Thymus (tissue), 11 donors: ENCODE results near the gene APAF1. TPM values are rescaled to one million over a fixed set of nuclear protein-coding genes. Genes with fewer than 3 reads are reported as not detected.
"Not testable (repeated sequence)": the region's sequence is repeated elsewhere in the genome, so short reads cannot be mapped to it uniquely, and the experiment has no call there.

Source experiments
- DNase-seq, 9 donors: peaks; one replicate each; pipeline ENCODE4 v3.0.0-alpha.2; 2013; ENCODE audit warnings: low spot score in 9 of 9, low read depth in 6 of 9, missing footprints in 1 of 9
- H3K27ac ChIP-seq, 2 donors: one replicate each; pipeline ENCODE4 v1.5.1; 2013; ENCODE audit warnings: control low read depth in 1 of 2, low read depth in 1 of 2, low read length in 1 of 2, mild to moderate bottlenecking in 1 of 2, moderate library complexity in 1 of 2
- H3K27me3 ChIP-seq, 2 donors: one replicate each; pipeline ENCODE4 v1.5.1; 2013; ENCODE audit warnings: low read length in 1 of 2; ENCODE audit not compliant: control insufficient read depth in 2 of 2, insufficient read depth in 1 of 2
- H3K36me3 ChIP-seq, 2 donors: one replicate each; pipeline ENCODE4 v1.5.1; 2013; ENCODE audit warnings: low read length in 1 of 2, mild to moderate bottlenecking in 1 of 2, moderate library complexity in 1 of 2; ENCODE audit not compliant: control insufficient read depth in 2 of 2, insufficient read depth in 2 of 2
- H3K4me1 ChIP-seq, 2 donors: one replicate each; pipeline ENCODE4 v1.5.1; 2013; ENCODE audit warnings: low read length in 2 of 2; ENCODE audit not compliant: control insufficient read depth in 2 of 2, insufficient read depth in 2 of 2
- H3K4me3 ChIP-seq, 2 donors: one replicate each; pipeline ENCODE4 v1.5.1; 2013; ENCODE audit warnings: low read length in 2 of 2, control low read depth in 1 of 2, mild to moderate bottlenecking in 1 of 2
- H3K9me3 ChIP-seq, 2 donors: one replicate each; pipeline ENCODE4 v1.5.1; 2013; ENCODE audit warnings: low read length in 1 of 2, mild to moderate bottlenecking in 1 of 2; ENCODE audit not compliant: control insufficient read depth in 2 of 2, insufficient read depth in 1 of 2
- WGBS: extraction: QIAGEN DNeasy Blood & Tissue Kit; methylation state at CpG from one replicate; pipeline ENCODE4 v1.1.7; 2013; 5-methylcytosine and 5-hydroxymethylcytosine counted together
- polyA plus RNA-seq: library from polyadenylated mRNA; stranded (reverse); fragments of 200-250 nt; gene quantifications from one replicate; pipeline ENCODE4 v1.2.3, GENCODE V29; 2013
- total RNA-seq: library from RNA; stranded (reverse); fragments of 120-200 nt; gene quantifications from one replicate; pipeline ENCODE4 v1.2.4, GENCODE V29; 2013
- donor health status: healthy.

Gene APAF1
- total and polyA plus RNA-seq, 2 donors, result 10.5 to 14.2 TPM

DNA sequence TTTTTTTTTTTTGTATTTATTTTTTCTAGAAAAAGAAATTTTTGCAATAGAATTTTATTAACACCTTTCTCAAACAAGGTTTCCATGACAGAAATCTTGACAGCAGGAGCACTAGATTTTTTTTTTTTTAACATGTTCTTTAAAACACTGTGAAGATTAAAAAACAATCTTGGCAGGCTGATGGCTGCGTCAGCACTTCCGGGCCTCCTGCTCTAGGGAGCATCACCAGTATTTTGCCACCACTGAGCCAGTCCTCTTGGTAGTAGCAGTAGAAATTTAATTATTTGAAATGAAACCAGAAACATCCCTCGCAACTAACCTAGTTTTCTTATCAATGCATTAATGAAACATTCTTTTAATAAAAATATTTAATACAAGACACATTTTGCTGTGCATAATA, 99.6 kb downstream of the APAF1 start:
- no peak overlapping the region for H3K4me3 ChIP-seq
- no peak for DNase-seq
- peaks cover 0 to 4% of the 10 kb centered on the region in 2 donors for H3K4me1 ChIP-seq
- H3K36me3 ChIP-seq, result no peaks in the 10 kb centered on the region
- no peaks in the 10 kb centered on the region for H3K9me3 ChIP-seq
- no peak overlapping the region for H3K27ac ChIP-seq
- peaks cover 13 to 59% of the 10 kb centered on the region in 2 donors for H3K27me3 ChIP-seq
- 95% methylated on average over 3 of the region's 3 CpGs for WGBS

DNA sequence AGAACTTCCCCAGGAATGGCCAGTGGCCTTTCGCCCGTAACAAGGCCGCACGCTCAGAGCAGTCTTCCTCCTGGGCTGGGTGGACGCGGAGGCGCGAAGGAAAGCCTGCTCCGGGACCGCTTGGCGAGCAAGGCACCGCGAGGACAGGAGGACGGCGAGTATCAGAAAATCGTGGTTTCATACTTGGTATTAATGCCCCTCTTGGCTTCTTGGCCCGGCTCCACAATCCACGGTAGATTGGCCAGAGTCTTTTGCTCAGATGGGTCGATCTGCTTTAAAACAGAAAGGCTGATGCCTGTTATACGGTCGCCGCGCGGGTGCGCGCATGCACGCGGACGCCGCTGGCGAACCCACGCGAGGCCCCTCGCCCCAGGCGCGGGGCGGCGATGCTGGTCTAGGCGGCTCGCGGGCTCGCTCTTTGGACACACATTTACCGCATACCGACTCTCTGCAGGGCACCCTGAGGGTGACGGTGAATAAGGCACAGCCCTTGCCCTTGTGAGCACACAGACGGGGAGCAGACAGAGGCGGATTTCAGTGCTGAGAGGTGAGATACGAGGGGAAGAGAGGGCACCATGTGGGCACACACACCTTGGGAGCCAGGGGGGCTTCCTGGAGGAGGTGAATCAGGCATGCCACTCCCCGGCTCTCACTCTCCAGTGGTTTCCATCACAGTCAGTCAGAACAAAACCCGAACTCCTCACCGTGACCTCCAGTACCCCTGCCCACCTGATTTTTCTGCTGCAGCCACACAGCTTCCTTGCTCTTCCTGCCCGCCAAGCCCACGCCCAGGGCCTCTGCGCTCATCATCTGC, 100.7 kb downstream of the APAF1 start:
- Histone ChIP-seq H3K27ac (no peak overlapping the region), H3K4me1 (peaks cover 0 to 4% of the 10 kb centered on the region in 2 donors), H3K27me3 (peaks cover 13 to 60% of the 10 kb centered on the region in 2 donors), H3K4me3 (peak overlapping the region; percentile 25 to 30), H3K36me3 (no peaks in the 10 kb centered on the region), H3K9me3 (no peaks in the 10 kb centered on the region)
- WGBS, result 9% methylated on average over 54 of the region's 54 CpGs
- no peak for DNase-seq

DNA sequence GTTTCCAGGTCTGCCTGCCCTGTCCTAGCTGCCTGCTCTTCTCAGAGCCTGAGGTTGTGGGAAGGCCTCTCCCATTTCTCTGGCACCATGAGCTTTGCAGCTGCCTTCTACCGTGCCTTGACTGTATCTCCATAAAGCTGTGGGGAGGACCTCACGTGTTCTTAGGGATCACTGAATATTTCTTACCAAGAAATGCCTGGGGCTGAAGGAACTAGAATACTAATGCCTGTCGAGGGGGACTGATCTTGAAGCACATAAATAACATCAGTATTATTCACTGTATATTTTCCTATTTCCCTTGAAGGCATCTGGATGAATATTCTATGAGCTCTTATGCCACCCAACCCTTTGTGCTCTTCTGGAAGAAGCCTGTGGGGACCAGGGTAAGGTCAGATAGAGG, 103.4 kb downstream of the APAF1 start:
- H3K9me3 ChIP-seq, result no peaks in the 10 kb centered on the region
- DNase-seq, result no peak
- no peak overlapping the region for H3K27ac ChIP-seq

DNA sequence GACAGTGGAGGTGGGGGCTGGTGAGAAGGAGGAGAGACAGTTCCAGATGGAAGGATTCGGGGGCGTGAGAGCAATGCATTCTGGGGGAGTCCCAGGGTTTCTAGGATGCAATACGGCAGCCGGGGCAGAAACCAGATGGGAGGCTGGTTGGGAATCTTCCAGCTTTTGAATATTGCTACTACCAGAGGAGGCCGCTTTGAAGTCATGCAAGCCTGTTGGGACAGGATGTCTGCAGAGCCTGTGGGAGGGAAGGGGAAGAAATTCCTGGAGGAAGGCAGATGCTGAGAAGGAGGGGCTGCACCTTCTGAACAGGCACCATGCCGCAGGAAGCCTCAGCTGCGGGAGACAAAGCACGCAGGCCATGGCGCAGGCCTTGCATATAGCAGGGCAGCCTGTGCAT, 105.4 kb downstream of the APAF1 start:
- H3K4me3 ChIP-seq, result no peak overlapping the region
- peaks cover 9 to 23% of the 10 kb centered on the region in 2 donors for H3K27me3 ChIP-seq
- H3K9me3 ChIP-seq, result no peaks in the 10 kb centered on the region
- DNase-seq, result peak in 1 of 9 donors; percentile 19
- H3K4me1 ChIP-seq, result peaks cover 0 to 4% of the 10 kb centered on the region in 2 donors
- H3K27ac ChIP-seq, result no peak overlapping the region
- 87% methylated on average over 9 of the region's 9 CpGs for WGBS
- no peaks in the 10 kb centered on the region for H3K36me3 ChIP-seq

More for the DNA sequence above, 103.4 kb downstream of the APAF1 start:
- peaks cover 0 to 4% of the 10 kb centered on the region in 2 donors for H3K4me1 ChIP-seq
- no peak overlapping the region for H3K4me3 ChIP-seq
- WGBS, result 88% methylated on average over 3 of the region's 3 CpGs
- H3K27me3 ChIP-seq, result peaks cover 13 to 38% of the 10 kb centered on the region in 2 donors
- H3K36me3 ChIP-seq, result no peaks in the 10 kb centered on the region

DNA sequence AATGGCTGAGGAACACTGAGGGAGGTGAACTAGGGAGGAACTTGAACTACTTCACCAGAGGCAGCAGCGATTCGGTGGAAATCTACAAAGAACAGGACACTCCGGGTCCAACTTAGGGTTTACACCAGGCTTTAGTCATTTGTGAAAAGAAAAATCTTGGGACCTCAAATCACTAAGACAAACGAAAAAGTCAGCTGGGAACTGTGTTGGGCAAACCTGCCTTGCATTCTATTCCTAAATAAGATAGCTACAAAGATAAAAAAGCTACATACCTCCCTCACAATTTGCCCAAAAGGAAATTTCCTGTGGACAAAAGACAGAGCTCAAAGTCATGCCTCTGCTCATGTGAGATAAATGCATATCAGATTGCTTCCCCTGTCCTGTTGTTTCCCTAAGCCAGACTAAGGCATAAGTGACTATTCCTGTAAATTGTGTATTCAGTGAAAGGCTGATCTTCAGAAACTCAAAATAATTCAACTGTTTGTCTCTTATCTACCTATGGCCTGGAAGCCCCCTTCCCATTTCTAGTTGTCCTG, 106.6 kb downstream of the APAF1 start:
- 88% methylated on average over 4 of the region's 4 CpGs for WGBS
- DNase-seq, result no peak
- Histone ChIP-seq H3K4me1 (no peaks in the 10 kb centered on the region), H3K9me3 (no peaks in the 10 kb centered on the region), H3K27me3 (peaks cover 1 to 11% of the 10 kb centered on the region in 2 donors), H3K36me3 (no peaks in the 10 kb centered on the region), H3K4me3 (no peak overlapping the region), H3K27ac (no peak overlapping the region)

DNA sequence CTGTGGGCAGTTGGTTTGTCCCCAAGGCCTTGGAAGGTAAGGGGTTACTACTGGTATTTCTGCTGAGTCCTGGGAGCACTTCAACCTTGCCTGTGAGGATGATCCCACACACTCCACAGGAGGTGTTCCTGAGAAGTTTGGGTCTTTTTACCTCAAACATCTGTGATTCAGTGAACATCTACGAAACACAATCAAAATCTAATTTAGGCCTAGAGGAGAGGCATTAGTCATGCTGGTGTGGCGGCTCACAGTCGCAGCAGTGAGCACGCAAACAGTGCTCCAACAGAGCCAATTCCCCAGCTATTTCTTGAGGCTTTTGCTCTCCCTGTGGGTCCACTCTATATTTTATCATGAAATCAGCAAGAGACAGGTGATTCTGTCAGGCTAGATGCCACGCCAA, 107.6 kb downstream of the APAF1 start:
- H3K27ac ChIP-seq, result no peak overlapping the region
- no peaks in the 10 kb centered on the region for H3K4me1 ChIP-seq
- no peaks in the 10 kb centered on the region for H3K9me3 ChIP-seq
- no peaks in the 10 kb centered on the region for H3K36me3 ChIP-seq
- DNase-seq, result no peak
- H3K27me3 ChIP-seq, result peaks cover 0 to 9% of the 10 kb centered on the region in 2 donors
- WGBS, result 94% methylated on average over 5 of the region's 5 CpGs
- no peak overlapping the region for H3K4me3 ChIP-seq

DNA sequence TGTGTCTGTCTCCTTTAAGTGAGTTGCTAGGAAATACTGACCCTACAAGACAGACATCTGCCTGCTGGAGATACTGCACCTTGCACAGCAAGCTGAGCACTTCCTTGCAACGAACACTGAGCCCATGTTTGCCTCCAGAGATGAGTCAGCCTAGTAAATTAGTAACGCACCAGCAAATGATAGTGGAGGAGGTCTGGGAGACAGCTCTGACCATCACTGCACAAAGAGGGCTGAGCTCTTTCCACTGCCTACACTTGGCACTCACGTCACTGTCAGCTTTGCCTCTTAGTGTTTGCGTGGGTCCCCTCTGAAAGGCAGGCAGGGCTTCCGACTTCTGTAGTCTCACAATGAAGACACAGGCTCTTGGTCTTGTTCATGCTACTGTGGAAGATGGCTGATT, 109.0 kb downstream of the APAF1 start:
- Histone ChIP-seq H3K4me3 (no peak overlapping the region), H3K27ac (no peak overlapping the region), H3K27me3 (peaks cover 0 to 4% of the 10 kb centered on the region in 2 donors), H3K4me1 (no peaks in the 10 kb centered on the region), H3K9me3 (no peaks in the 10 kb centered on the region), H3K36me3 (no peaks in the 10 kb centered on the region)
- DNase-seq, result no peak
- 81% methylated on average over 5 of the region's 5 CpGs for WGBS

DNA sequence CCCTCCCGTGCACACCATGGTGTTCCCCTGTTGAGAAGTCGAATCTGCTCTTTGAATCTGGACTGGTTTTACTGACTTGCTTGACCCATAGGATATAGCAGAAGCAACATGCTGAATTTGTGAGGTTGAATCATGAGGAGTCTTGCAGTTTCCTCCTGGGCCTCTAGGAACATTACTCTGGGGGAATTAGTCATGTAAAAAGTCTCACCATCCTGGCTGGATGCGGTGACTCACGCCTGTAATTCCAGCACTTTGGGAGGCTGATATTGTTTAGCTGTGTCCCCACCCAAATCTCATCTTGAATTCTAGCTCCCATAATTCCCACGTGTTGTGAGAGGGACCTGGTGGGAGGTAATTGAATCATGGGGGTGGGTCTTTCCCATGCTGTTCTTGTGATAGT, 110.8 kb downstream of the APAF1 start:
- WGBS, result 87% methylated on average over 5 of the region's 5 CpGs
- DNase-seq, H3K27ac ChIP-seq, H3K27me3 ChIP-seq, H3K4me1 ChIP-seq, H3K4me3 ChIP-seq, H3K9me3 ChIP-seq, H3K36me3 ChIP-seq: not testable (repeated sequence)

DNA sequence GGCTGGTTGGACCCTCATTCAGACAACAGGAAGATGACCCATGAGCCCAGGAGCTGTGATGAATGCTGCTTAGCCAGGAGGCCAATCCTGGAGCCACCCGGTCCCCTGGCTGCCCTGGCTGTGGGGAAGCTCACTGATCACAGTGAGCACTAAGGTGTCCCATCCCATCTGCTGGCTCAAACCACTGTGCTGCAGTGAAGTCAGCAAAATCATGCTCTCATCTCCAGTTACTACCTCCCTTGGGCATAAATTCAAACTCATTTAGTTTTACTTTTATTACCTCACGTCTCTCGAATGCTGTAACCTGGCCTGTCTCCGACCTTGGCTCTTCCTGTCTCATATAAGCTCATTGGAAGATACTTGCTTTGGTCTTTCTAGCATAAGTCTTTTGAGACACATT, 112.4 kb downstream of the APAF1 start:
- no peak for DNase-seq
- H3K4me3 ChIP-seq, result no peak overlapping the region
- H3K9me3 ChIP-seq, result no peaks in the 10 kb centered on the region
- 70% methylated on average over 4 of the region's 4 CpGs for WGBS
- H3K27ac ChIP-seq, result no peak overlapping the region
- no peaks in the 10 kb centered on the region for H3K4me1 ChIP-seq
- H3K27me3 ChIP-seq, result no peaks in the 10 kb centered on the region
- H3K36me3 ChIP-seq, result no peaks in the 10 kb centered on the region
